Islet of Langerhans (tissue), 1 donor: ENCODE data around the gene CAB39.
A peak's percentile ranks its signal among the peaks of the same experiment; 100 is the strongest.

Experiments
- FAIRE-seq: peaks from one replicate; lab custom pipeline; 2011; peaks lifted over from hg19 to GRCh38; lab: Jason Lieb, UNC

Gene CAB39

GRCh38 chr2:230787101-230787500 lies 74.5 kb downstream of the CAB39 start:
- FAIRE-seq: no peak

GRCh38 chr2:230788554-230789175 lies 76.0 kb downstream of the CAB39 start:
- FAIRE-seq: no peak

GRCh38 chr2:230790981-230791380 lies 78.3 kb downstream of the CAB39 start:
- no peak for FAIRE-seq

DNA sequence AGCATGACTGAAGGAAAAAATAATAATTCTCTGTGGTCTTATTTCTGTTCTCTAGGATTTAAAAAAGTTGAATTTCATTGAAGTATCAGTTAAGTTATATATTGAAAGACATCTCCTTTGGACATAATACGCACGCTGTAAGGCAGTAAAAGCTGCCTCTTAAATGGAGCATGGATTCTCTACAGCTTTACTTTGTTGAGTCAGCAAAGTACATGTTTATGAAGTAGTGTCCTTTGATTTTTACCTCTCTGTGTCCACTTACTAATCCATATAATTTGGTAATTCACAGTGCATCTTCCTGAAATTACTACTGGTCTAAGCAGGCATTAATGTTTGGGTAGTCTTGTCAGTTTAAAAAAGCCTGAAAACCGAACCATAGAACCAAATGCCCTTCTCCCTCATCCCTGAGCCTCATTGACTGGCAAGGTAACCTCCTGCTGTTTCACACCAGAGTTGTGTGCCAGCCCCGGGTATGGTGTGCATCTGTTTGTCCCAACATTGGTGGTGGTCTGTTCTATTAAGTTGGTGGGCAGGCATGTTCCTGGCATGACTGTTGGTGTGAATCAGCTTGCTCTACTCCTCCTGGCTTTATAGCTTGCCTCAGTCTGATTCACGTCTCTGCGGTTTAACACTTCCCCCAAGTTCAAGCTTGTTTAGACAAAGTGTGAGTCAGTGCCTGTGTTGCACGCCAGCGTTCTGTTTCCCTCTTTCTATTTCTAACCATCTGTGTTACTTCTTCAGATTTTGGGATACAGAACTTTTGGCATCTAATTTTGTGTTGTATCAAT lies 81.1 kb downstream of the CAB39 start:
- no peak for FAIRE-seq

GRCh38 chr2:230794497-230794896 lies 81.9 kb downstream of the CAB39 start:
- no peak for FAIRE-seq

DNA sequence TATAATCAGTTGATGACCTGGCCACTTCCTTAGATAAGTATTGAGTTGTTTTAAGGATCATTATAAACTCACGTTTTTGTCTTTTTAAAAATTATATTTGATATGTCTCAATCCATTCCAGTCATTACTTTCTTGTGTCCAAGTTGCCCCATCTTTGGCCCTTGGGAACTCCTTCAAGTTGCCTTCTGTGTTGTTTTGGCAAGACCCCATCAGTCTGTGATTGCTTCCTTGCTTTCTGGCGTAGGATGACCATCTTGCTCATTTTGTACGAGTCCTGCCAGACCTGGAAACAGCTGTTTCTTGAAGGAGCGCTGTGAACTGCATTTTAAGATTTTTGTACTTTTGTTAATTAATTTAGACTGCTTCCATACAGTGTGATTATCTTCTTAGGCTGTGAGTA lies 83.2 kb downstream of the CAB39 start:
- no peak for FAIRE-seq

DNA sequence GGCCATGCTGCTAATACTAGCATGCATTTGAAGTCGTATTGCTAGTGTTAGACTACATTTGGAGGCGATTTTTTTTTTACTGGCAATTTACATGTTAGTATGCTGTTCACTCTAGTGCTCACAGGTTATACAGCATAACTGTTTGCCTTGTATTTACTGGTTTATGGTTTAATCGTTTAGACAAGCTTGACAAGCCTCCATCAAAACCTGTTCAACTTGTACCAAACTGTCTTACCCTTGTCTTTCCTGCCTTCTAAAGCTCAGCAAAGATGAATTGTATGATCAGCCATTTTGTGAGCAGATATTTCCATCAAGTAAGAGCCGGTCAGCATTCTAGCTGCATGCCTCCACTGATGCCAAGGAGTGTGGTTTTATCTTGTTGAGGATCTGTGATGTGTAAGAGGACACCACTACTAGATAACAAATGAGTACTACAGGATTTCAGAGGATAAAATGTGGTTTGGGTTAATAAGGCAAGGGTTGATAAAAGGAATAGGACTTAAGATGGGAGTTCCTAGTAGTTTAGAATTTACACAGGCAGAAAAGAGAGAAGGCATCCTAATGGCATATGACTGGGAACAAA lies 83.7 kb downstream of the CAB39 start:
- no peak for FAIRE-seq

- FAIRE-seq: no peak
Measured at GRCh38 chr2:230797515-230798495, 85.2 kb downstream of the CAB39 start.

GRCh38 chr2:230798769-230799399 lies 86.2 kb downstream of the CAB39 start:
- FAIRE-seq: peak; percentile 77

- no peak for FAIRE-seq
Measured at GRCh38 chr2:230805353-230806017, 92.8 kb downstream of the CAB39 start.

DNA sequence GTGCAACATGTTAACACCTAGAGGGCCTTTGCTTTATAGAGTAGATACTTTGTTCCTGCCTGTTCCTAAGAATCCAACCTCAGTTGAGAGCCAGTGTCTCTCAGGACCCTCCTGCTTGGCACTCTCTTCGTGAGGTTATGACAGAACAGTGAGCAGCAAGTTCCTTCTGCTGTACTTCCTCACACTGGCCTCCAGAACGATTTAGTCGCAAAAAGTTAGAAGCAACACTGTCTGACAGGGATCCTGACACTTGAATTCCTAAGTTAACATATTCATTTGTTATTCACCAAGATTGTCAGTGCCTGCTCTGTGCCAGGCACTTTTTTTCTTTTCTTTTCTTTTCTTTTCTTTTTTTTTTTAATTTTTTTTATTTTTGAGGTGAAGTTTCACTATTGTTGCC lies 95.1 kb downstream of the CAB39 start:
- FAIRE-seq: no peak

DNA sequence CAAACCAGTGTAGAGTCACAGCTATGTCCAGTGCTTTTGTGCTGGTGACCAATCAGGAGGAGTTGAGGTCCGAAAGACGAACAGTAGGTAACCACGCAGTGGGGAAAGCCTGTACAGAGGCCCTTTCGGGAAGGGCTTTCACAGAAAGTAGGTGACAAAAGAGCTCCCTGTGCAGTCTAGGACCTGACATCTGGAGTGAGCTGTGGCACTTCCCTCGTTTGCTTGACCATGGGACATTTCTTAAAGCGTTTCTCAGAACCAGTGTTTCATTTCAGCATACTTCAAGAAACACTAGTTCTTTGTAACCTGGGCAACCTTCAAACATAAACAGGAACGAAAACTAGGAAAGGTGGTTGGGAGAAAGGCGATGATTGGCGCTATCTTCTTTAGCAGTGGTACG lies 96.4 kb downstream of the CAB39 start:
- FAIRE-seq: no peak

DNA sequence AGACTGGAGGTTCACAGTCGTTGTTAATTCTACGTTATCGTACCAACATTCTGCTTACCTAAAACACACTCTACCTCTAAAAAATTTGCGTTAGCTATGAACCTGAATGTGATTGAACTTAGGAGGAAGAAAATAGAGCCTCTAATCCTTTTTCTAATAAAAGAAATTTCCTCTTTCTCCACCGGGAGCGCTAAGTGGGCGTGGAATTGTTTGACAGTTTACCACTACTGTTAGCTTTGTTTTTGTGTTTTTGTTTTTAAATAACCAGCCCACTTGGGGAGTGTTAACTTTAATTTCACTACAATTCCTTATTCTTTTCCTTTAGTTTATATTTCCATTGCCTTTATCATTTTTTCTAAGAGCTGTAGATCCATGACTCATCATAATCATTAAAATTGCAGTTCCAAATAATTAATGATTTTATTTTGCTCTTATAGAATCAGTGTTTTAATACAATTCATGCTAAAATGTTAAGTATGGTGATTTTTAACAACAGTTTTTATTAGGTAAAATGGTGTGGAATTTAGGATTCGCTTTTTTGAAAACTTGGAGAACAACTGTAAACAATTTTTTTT lies 97.1 kb downstream of the CAB39 start:
- FAIRE-seq: peak; percentile 36

DNA sequence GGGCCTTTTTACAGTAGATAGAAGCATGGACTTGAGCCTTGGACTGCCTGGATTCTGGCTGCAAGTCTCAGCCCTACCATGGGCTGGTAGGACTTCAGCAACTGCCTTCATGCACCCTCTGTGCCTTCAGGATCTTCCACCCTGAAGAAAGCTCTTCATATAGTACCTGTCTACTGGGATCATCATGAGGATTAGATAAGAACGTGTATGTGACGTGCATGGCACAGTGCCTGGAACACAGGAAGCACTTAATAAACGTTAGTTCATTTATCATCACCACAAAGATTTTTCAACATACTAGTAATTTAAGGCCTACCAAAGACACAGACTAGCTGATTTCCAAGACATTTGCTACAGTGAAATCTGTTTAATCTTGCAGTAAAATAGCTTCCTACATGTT lies 98.9 kb downstream of the CAB39 start:
- no peak for FAIRE-seq

GRCh38 chr2:230812033-230812432 lies 99.4 kb downstream of the CAB39 start:
- FAIRE-seq: no peak

GRCh38 chr2:230814616-230815015 lies 102.0 kb downstream of the CAB39 start:
- FAIRE-seq: no peak

DNA sequence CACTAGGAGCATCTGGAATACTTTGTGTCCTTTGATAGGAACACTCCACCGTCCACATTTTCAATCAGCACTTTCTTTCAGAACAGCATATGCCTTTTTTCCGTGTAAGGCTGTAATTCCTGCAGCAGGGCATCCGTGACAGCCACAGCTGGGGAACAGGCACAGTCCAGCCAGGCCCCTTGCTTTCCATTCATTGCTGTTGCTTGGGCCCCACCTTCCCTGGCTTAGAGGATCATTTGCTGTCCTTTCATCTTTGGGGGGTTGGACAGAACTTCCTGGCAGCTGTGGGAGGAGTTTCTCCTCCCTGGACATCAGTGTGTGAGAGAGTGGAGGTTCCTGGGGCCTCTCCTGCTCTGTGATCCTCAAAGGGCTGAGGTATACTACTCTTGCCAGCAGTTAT lies 102.4 kb downstream of the CAB39 start:
- no peak for FAIRE-seq

DNA sequence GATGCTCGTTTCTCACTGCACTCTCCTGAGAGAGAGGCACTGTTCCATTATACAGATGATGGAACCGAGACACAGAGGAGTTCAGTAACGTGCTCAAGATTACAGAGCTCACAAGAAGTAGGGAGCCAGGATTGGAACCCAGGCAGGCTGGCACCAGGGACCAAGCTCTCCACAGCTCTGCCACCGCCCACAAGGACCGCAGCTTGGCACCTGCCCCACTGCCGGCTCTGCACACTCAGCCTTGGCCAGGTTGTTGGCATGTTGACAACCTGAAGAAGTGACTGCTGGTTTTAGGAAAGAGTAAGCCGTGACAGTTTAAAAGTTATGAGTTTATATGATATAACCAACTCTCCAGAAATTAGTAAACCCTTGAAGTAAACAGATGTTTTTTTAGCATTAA lies 104.1 kb downstream of the CAB39 start:
- FAIRE-seq: no peak

DNA sequence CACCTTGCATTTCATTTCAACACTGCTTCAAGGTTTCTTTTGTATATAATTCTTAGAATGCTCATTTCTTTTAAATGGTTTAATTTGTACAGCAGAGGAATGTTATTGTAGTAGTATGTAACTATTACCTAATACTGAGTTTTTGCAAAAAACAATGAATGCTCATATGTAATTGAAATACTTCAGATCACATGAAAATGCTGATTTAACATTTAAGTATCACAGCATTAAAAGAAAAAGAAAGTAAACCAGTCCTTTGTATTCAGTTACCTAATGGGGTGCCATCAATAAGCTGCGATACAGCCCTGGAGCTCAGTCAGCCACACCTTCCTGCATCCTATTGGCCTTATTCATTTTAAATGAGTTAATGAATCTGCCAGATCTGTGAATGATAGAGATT lies 106.8 kb downstream of the CAB39 start:
- FAIRE-seq: no peak

DNA sequence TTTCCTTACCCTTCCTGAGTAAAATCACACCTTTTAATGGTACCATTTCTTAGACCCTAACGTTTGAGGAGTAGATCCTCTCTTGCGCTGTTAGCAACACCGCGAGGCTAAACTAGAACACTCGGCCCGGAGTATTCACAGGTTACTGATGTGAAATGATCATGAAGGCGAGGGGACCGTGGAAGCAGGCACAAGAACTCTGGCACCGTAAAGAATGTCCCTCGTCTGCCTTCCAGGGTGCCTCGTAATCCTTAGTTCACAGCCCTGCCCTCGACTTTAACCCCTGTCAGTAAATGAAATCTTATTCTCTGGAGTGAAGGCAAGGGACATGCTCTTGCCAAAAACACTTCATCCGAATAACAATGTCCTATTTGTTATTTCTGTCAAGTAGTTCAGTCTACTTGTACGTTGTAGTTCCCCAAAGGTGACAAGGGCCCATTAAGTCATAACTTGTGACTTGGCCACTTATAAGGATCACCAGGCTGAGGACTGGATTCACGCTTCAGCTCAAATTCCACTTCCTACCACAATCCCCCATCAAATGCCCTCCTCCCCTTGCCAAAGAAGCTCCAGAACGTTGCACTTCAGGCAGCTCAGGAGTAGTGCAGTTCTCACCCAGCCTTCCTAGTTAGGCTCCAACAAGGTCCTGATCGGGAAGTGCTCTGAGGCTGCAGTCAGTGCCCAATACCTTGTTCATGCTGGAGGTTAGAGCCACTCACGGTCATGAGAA lies 108.8 kb downstream of the CAB39 start:
- no peak for FAIRE-seq
